Endothelial cell of umbilical vein (primary cell): ENCODE measurements around the gene RSBN1. TPM values are rescaled to one million over a fixed set of nuclear protein-coding genes. Genes with fewer than 3 reads are reported as not detected.

Experiments
- BruUV-seq: library from RNA; stranded (reverse); fragments of 400-500 nt; replicated peaks from 2 replicates; lab custom pipeline; 2021; lab: Mats Ljungman, UMichigan
- CTCF ChIA-PET: fragments of 300-600, 350-600 bp; sonication (Branson Sonifier 250); formaldehyde crosslinking; loops from one replicate; lab custom pipeline; 2021; ENCODE audit warnings: antibody characterized with exemption, inconsistent platforms; lab: Charles Lee
- POLR2A ChIA-PET: fragments of 300-600, 350-600 bp; sonication (Branson Sonifier 250); formaldehyde crosslinking; loops from one replicate; lab custom pipeline; 2021; ENCODE audit warnings: antibody characterized with exemption, inconsistent platforms; lab: Charles Lee
- DNase-seq: peaks from one replicate; pipeline ENCODE4 v3.0.0-alpha.2; 2011; ENCODE audit warnings: low read depth, low spot score
- FAIRE-seq: peaks from 2 replicates; lab custom pipeline; 2011; peaks lifted over from hg19 to GRCh38; lab: Jason Lieb, UNC
- H2AFZ ChIP-seq: 2 replicates; pipeline ENCODE4 v1.6.0; 2012; ENCODE audit warnings: low read depth, low read length, control low read depth, inconsistent platforms
- H3K27ac ChIP-seq: 2 replicates; pipeline ENCODE4 v1.5.1; 2011; ENCODE audit warnings: low read depth, mild to moderate bottlenecking, control low read depth, low read length, moderate library complexity; ENCODE audit not compliant: insufficient read depth
- H3K27me3 ChIP-seq, 2 experiments: 2 replicates each; pipeline versions ENCODE4 v1.6.0 to v1.6.1; 2011; ENCODE audit warnings: low read length in 2 of 2, mixed read lengths in 1 of 2; ENCODE audit not compliant: control insufficient read depth in 2 of 2, insufficient read depth in 2 of 2
- H3K36me3 ChIP-seq, 2 experiments: 2 replicates in 1 of 2; 3 replicates in 1 of 2; pipeline ENCODE4 v1.5.1; 2011; ENCODE audit warnings: low read length in 2 of 2, mild to moderate bottlenecking in 1 of 2, moderate library complexity in 1 of 2; ENCODE audit not compliant: control insufficient read depth in 2 of 2, insufficient read depth in 2 of 2; ENCODE audit errors: extremely low read depth in 1 of 2
- H3K4me1 ChIP-seq: 3 replicates; pipeline ENCODE4 v1.5.1; 2011; ENCODE audit warnings: mild to moderate bottlenecking, low read length; ENCODE audit not compliant: control insufficient read depth, insufficient read depth; ENCODE audit errors: extremely low read depth
- H3K4me2 ChIP-seq: 2 replicates; pipeline ENCODE4 v1.6.1; 2011; ENCODE audit warnings: low read length, control low read depth, mixed read lengths; ENCODE audit not compliant: insufficient read depth
- H3K4me3 ChIP-seq, 3 experiments: fragments of 200-600 bp in 1 of 3; sonication (generic), shearing (Covaris generic) in 1 of 3; replicated peaks in 1 of 3; 2 replicates each; pipeline ENCODE4 v1.5.1; 2011 to 2016; ENCODE audit warnings: control low read depth in 3 of 3, low read length in 3 of 3, mild to moderate bottlenecking in 2 of 3, inconsistent platforms in 1 of 3, low read depth in 1 of 3, moderate library complexity in 1 of 3; ENCODE audit not compliant: insufficient read depth in 1 of 3
- H3K79me2 ChIP-seq: 2 replicates; pipeline ENCODE4 v1.6.0; 2012; ENCODE audit warnings: low read length, inconsistent platforms; ENCODE audit not compliant: control insufficient read depth, insufficient read depth
- H3K9ac ChIP-seq: replicated peaks from 2 replicates; pipeline ENCODE3; 2011; ENCODE audit warnings: low read length, control low read depth; ENCODE audit not compliant: insufficient read depth; ENCODE audit errors: extremely low read depth
- H3K9me1 ChIP-seq: replicated peaks from 3 replicates; pipeline ENCODE4 v1.6.0; 2011; ENCODE audit warnings: mild to moderate bottlenecking, low read length; ENCODE audit not compliant: control insufficient read depth, insufficient read depth; ENCODE audit errors: extremely low read depth
- H3K9me3 ChIP-seq: replicated peaks from 2 replicates; pipeline ENCODE4 v1.5.1; 2012; ENCODE audit warnings: low read length, inconsistent platforms; ENCODE audit not compliant: control insufficient read depth, insufficient read depth
- H4K20me1 ChIP-seq: replicated peaks from 2 replicates; pipeline ENCODE3; 2011; ENCODE audit warnings: mild to moderate bottlenecking, low read length; ENCODE audit not compliant: control insufficient read depth, insufficient read depth; ENCODE audit errors: extremely low read depth
- EZH2 ChIP-seq: IDR thresholded peaks from 2 replicates; pipeline ENCODE4 v1.6.1; 2012; ENCODE audit warnings: borderline replicate concordance, low read depth, mild to moderate bottlenecking, moderate library complexity, low read length, inconsistent platforms; ENCODE audit not compliant: severe bottlenecking
- FOS ChIP-seq: IDR thresholded peaks from 2 replicates; pipeline ENCODE4 v1.6.1; 2011; ENCODE audit warnings: mild to moderate bottlenecking, low read length, moderate library complexity, borderline replicate concordance; ENCODE audit not compliant: insufficient read depth
- GATA2 ChIP-seq: IDR thresholded peaks from 2 replicates; pipeline ENCODE4 v1.7.0; 2011; ENCODE audit warnings: low read depth, mild to moderate bottlenecking, moderate library complexity, mixed read lengths, low read length; ENCODE audit not compliant: insufficient read length, insufficient read depth
- JUN ChIP-seq: IDR thresholded peaks from 2 replicates; pipeline ENCODE4 v1.6.1; 2011; ENCODE audit warnings: borderline replicate concordance, low read depth; ENCODE audit not compliant: insufficient read length, insufficient read depth
- MAX ChIP-seq: IDR thresholded peaks from 2 replicates; pipeline ENCODE4 v1.6.1; 2011; ENCODE audit not compliant: insufficient read depth, insufficient read length
- MYC ChIP-seq: IDR thresholded peaks from one replicate; pipeline ENCODE4 v1.6.1; 2011; ENCODE audit warnings: mild to moderate bottlenecking, low read depth, low read length
- POLR2A ChIP-seq: IDR thresholded peaks from 2 replicates; pipeline ENCODE4 v1.6.1; 2012; ENCODE audit warnings: low read depth, mild to moderate bottlenecking, control low read depth, low read length
- POLR2AphosphoS5 ChIP-seq: IDR thresholded peaks from 2 replicates; pipeline ENCODE4 v1.6.1; 2012; ENCODE audit warnings: low read depth, mild to moderate bottlenecking, control low read depth, low read length, moderate library complexity; ENCODE audit not compliant: insufficient read depth
- dilution Hi-C: fragments of 300-500 bp; cut with MboI; formaldehyde crosslinking; loops from one replicate; pipeline ENCODE4 v1.15.0; 2019; ENCODE audit warnings: low sequenced_read_pairs; ENCODE audit not compliant: extremely low pct_ligation_motif_present
- intact Hi-C: fragments of 100-400 bp; cut with micrococcal nuclease; formaldehyde crosslinking; loops from one replicate; pipeline ENCODE4 v1.10.0; 2022
- polyA plus RNA-seq, 4 experiments: library from polyadenylated mRNA; depleted of rRNA in 3 of 4; stranded (reverse) in 3 of 4; unstranded in 1 of 4; fragments of >200 nt; gene quantifications; 2 replicates each; pipeline versions ENCODE4 v1.2.1 to v1.2.3, GENCODE V29; 2011 to 2012; ENCODE audit warnings: missing spikeins in 1 of 4
- total RNA-seq: library from RNA; stranded (reverse); gene quantifications from 2 replicates; pipeline ENCODE4 v1.2.3, GENCODE V29; 2021
- TF ChIP-seq, protein P1 (sequence below), 2 donors: IDR thresholded peaks; 1 replicate in 1 of 2; 2 replicates in 1 of 2; pipeline ENCODE4 v1.5.1; 2011; ENCODE audit warnings: low read length in 2 of 2, mild to moderate bottlenecking in 2 of 2, moderate library complexity in 2 of 2, control low read depth in 1 of 2, inconsistent platforms in 1 of 2, low read depth in 1 of 2; ENCODE audit not compliant: insufficient read depth in 1 of 2; ENCODE audit errors: extremely low read depth in 1 of 2

Gene RSBN1
- total and polyA plus RNA-seq, 2 donors (not counting 3 experiments of a cell fraction or from before 2014, with no cell fraction given): 4.0 to 13.4 TPM

DNA sequence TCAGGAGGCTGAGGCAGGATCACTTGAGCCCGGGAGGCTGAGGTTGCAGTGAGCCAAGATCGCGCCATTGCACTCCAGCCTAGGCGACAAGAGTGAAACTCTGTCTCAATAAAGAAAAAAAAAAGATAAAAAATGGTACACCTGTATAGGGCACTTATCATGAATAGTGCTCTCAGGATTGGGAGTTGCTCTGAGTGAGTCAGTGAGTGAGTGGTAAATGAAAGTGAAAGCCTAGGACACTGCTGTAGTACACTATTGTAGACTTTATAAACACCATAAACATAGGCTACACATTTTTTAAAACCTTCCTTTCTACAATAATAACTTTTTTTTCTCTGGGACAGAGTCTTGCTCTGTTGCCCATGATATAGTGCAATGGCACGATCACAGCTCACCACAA, 69.8 kb downstream of the RSBN1 start:
- DNase-seq: no peak
- no peak for TF ChIP-seq FOS
- no peak for TF ChIP-seq GATA2
- no peak for TF ChIP-seq MYC
- no peak for TF ChIP-seq POLR2AphosphoS5
- no peak for TF ChIP-seq JUN
- TF ChIP-seq EZH2: no peak
- TF ChIP-seq POLR2A: no peak
- no peak for TF ChIP-seq MAX
- TF ChIP-seq, protein P1, sequence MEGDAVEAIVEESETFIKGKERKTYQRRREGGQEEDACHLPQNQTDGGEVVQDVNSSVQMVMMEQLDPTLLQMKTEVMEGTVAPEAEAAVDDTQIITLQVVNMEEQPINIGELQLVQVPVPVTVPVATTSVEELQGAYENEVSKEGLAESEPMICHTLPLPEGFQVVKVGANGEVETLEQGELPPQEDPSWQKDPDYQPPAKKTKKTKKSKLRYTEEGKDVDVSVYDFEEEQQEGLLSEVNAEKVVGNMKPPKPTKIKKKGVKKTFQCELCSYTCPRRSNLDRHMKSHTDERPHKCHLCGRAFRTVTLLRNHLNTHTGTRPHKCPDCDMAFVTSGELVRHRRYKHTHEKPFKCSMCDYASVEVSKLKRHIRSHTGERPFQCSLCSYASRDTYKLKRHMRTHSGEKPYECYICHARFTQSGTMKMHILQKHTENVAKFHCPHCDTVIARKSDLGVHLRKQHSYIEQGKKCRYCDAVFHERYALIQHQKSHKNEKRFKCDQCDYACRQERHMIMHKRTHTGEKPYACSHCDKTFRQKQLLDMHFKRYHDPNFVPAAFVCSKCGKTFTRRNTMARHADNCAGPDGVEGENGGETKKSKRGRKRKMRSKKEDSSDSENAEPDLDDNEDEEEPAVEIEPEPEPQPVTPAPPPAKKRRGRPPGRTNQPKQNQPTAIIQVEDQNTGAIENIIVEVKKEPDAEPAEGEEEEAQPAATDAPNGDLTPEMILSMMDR (IDR thresholded peaks at IDR 0.05; ENCODE audit: extremely low read depth in 1 of 2, insufficient read depth in 1 of 2, low read depth in 1 of 2, low read length in 2 of 2): no peak
- H3K9me3 ChIP-seq: no peaks in the 10 kb centered on the region
- H3K4me2 ChIP-seq: no peak overlapping the region
- H2AFZ ChIP-seq: no peak overlapping the region
- dilution Hi-C loops (loop anchor here (10.0 kb wide), 1 partner anchor 212 kb away; no protein-coding TSS in a partner anchor), intact Hi-C loops (no loop called here)
- H4K20me1 ChIP-seq: no peaks in the 10 kb centered on the region
- ChIA-PET CTCF (interaction anchor here (0.6 kb wide), 1 partner anchor 17 kb away, joined by 3 read pairs; the partner anchor contains the start of gene PHTF1), POLR2A (interaction anchor here (0.6 kb wide), 1 partner anchor 16 kb away, joined by 3 read pairs; no protein-coding TSS in a partner anchor)
- no peak for FAIRE-seq
- H3K36me3 ChIP-seq: peaks cover 6 to 8% of the 10 kb centered on the region in 2 experiments
- no peak overlapping the region for H3K9ac ChIP-seq
- H3K9me1 ChIP-seq: no peaks in the 10 kb centered on the region
- H3K4me3 ChIP-seq: no peak overlapping the region
- peaks cover 15% of the 10 kb centered on the region for H3K79me2 ChIP-seq
- BruUV-seq: no TSS peak
- no peak overlapping the region for H3K27ac ChIP-seq
- no peaks in the 10 kb centered on the region for H3K27me3 ChIP-seq
- H3K4me1 ChIP-seq: no peaks in the 10 kb centered on the region
